ENCODE data around the gene LRRC8D. TPM values are rescaled to one million over a fixed set of nuclear protein-coding genes. Genes with fewer than 3 reads are reported as not detected.
"Not testable (repeated sequence)": the region's sequence is repeated elsewhere in the genome, so short reads cannot be mapped to it uniquely, and the experiment has no call there.

Gene LRRC8D
- 33.9 TPM for total RNA-seq (ENCODE audit: unreplicated experiment)
- long read RNA-seq, partial matches to known transcripts, result 1 of 5 reads
- long read RNA-seq, other reads (novel, unspliced or antisense), result 1 of 5 reads

DNA sequence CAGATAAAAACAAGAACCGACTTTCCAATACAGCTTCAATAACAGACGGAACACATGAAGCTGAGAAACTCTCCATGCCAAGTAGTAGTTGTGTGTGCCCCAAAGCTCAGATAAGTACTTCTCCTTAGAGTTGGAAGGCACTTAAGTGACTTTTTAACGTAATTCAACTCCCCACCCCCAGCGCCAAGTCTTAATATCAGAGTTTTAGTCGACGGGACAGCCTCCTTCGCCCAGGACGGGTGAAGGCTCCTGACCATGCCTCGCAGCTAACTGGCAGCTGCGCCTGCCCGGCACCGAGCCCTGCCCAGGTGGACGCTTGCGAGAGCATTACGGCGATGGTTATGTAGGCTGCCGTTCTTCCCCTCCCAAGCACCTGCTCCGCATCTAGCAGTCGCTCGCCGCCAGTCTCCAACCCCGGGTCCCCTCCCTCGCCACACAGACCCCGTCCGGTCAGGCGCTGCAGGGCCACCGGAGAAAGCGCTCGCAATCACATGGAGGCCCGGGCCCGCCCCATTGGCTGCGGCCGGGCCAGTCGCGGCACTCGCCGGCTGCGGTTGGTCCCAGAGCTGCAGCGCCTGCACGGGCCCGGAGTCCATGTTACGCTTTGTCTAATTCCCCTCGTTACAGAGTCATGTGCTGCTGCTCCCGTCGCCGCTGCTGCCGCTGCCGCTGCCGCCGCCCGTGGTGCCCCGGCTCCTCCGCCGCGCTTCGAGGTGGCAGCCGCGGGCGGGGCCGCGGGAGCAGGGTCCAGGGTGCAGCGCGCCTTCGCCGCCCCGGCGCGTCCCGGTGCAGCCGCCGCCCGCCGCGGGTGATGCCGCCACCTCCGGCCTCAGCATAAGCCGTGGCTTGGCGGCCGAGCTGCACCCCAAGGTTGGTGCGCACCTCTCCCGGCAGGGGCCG is at the start of gene LRRC8D:
Gene LRRC8D (plus strand): TSS at position 611 of the 900 bp plus-strand sequence. CDS start 112,037 bp downstream, outside the sequence.
- Mint-ChIP-seq H3K27me3 (ENCODE audit: unreplicated experiment) (peaks cover 10% of the 10 kb centered on the region), H3K4me1 (ENCODE audit: unreplicated experiment) (peaks cover 18% of the 10 kb centered on the region), H3K4me3 (ENCODE audit: unreplicated experiment) (peak within 1 kb of the TSS; percentile 94), H3K27ac (ENCODE audit: unreplicated experiment) (peak within 1 kb of the TSS; percentile 25), H3K36me3 (ENCODE audit: low read depth, unreplicated experiment) (peaks cover 4% of the 10 kb centered on the region), H3K9me3 (ENCODE audit: unreplicated experiment) (no peaks in the 10 kb centered on the region)
- peak; percentile 87 for DNase-seq (ENCODE audit: low spot score)
- TF ChIP-seq, protein P1, sequence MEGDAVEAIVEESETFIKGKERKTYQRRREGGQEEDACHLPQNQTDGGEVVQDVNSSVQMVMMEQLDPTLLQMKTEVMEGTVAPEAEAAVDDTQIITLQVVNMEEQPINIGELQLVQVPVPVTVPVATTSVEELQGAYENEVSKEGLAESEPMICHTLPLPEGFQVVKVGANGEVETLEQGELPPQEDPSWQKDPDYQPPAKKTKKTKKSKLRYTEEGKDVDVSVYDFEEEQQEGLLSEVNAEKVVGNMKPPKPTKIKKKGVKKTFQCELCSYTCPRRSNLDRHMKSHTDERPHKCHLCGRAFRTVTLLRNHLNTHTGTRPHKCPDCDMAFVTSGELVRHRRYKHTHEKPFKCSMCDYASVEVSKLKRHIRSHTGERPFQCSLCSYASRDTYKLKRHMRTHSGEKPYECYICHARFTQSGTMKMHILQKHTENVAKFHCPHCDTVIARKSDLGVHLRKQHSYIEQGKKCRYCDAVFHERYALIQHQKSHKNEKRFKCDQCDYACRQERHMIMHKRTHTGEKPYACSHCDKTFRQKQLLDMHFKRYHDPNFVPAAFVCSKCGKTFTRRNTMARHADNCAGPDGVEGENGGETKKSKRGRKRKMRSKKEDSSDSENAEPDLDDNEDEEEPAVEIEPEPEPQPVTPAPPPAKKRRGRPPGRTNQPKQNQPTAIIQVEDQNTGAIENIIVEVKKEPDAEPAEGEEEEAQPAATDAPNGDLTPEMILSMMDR (IDR thresholded peaks at IDR 0.05; ENCODE audit: unreplicated experiment), result no peak

DNA sequence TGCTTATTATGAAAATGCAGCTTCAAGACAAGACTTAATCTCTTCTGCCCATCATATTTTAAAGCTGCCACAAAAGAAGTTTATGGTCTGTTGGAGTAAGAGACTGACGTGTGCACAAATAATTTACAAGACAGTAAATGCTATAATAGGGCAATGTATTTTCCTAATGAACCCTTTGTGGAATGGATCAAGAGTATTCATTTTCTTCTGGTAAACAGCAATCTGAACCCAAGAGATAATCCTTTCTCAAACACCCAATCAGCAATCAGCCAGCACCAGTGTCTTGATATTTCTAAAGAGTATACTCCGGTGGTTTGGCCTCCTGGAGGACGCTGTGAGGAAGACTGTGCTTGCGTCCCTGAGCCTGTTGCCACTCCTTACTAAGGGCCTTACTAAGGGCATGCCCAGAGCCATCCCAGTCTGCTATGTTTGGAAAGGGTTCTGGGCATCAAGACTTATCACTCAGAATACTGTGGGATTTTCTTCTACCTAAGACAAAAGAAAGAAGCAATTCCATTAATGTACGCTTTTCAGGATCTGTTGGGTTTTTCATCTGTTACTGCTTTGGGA is 48.8 kb upstream of the LRRC8D start:
- no peak overlapping the region for H3K27ac Mint-ChIP-seq (ENCODE audit: unreplicated experiment)

DNA sequence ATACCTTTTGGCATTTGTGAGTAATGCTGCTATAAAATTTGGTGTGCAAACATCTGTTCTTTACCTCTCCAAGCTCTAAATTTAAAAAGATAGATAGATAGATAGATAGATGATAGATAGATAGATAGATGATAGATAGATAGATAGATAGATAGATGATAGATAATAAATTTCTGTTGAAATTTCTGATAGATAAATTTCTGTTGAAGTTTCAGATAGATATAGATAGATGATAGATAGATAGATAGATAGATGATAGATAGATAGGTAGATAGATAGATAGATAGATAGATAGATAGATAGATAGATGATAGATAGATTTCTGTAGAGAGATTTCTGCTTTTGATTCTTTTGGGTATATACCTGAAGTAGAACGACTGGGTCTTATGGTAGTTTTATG is 44.7 kb upstream of the LRRC8D start:
- not testable (repeated sequence) for DNase-seq (ENCODE audit: low spot score); H3K4me3 Mint-ChIP-seq (ENCODE audit: unreplicated experiment); H3K36me3 Mint-ChIP-seq (ENCODE audit: low read depth, unreplicated experiment); H3K27ac Mint-ChIP-seq (ENCODE audit: unreplicated experiment); H3K27me3 Mint-ChIP-seq (ENCODE audit: unreplicated experiment); H3K4me1 Mint-ChIP-seq (ENCODE audit: unreplicated experiment); H3K9me3 Mint-ChIP-seq (ENCODE audit: unreplicated experiment)

More for the DNA sequence above, 48.8 kb upstream of the LRRC8D start:
- TF ChIP-seq, protein P1 (IDR thresholded peaks at IDR 0.05; ENCODE audit: unreplicated experiment), result no peak
- H3K4me3 Mint-ChIP-seq (ENCODE audit: unreplicated experiment), result no peak overlapping the region
- no peaks in the 10 kb centered on the region for H3K4me1 Mint-ChIP-seq (ENCODE audit: unreplicated experiment)
- no peaks in the 10 kb centered on the region for H3K36me3 Mint-ChIP-seq (ENCODE audit: low read depth, unreplicated experiment)
- H3K27me3 Mint-ChIP-seq (ENCODE audit: unreplicated experiment), result peaks cover 3% of the 10 kb centered on the region
- DNase-seq (ENCODE audit: low spot score), result no peak
- H3K9me3 Mint-ChIP-seq (ENCODE audit: unreplicated experiment), result no peaks in the 10 kb centered on the region

DNA sequence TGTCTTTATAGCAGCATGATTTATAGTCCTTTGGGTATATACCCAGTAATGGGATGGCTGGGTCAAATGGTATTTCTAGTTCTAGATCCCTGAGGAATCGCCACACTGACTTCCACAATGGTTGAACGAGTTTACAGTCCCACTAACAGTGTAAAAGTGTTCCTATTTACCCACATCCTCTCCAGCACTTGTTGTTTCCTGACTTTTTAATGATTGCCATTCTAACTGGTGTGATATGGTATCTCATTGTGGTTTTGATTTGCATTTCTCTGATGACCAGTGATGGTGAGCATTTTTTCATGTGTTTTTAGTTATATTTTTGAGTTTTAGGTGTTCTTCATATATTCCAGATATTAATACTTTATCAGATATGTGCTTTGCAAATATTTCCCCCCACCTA is 43.6 kb upstream of the LRRC8D start:
- not testable (repeated sequence) for H3K9me3 Mint-ChIP-seq (ENCODE audit: unreplicated experiment); DNase-seq (ENCODE audit: low spot score); H3K27ac Mint-ChIP-seq (ENCODE audit: unreplicated experiment); H3K36me3 Mint-ChIP-seq (ENCODE audit: low read depth, unreplicated experiment); H3K27me3 Mint-ChIP-seq (ENCODE audit: unreplicated experiment); H3K4me1 Mint-ChIP-seq (ENCODE audit: unreplicated experiment); H3K4me3 Mint-ChIP-seq (ENCODE audit: unreplicated experiment)

DNA sequence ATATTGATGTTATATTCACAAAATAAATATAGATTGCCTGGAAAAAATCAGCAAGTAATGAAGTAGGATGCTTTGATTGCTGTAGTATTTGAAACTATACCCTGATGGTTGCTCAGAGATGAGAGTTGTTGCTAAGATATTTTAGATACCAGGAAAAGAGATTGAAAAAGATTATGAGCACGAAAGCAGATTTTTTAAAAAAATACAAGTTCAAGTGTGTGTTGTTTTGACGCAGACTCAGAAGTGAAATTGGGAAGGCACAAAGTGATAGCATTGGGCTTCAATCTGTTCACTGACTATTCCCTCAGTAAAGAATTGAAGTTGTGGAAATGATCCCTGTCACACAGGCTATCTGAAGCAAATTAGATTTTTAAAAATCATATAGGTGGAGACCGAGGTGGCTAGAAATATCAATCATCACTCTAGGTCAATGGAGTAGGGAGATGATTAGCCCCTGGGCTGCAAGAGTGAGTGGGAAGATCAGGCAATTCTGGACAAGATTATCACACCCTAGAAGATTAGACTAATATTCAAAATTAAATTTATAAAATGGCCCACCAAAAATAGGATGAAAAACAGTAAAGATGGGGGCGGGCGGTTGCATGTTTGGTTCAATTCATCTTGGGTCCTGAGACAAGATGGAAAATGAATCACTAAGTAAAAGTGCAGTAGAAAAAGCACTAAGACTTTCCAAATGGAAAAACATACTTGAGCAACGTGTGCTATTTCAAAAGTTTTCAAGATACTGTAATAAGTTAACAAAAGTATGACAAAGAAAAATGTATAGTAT is 41.5 kb upstream of the LRRC8D start:
- no peaks in the 10 kb centered on the region for H3K27me3 Mint-ChIP-seq (ENCODE audit: unreplicated experiment)
- no peaks in the 10 kb centered on the region for H3K9me3 Mint-ChIP-seq (ENCODE audit: unreplicated experiment)
- H3K4me3 Mint-ChIP-seq (ENCODE audit: unreplicated experiment), result no peak overlapping the region
- DNase-seq (ENCODE audit: low spot score), result no peak
- no peak overlapping the region for H3K27ac Mint-ChIP-seq (ENCODE audit: unreplicated experiment)
- TF ChIP-seq, protein P1 (IDR thresholded peaks at IDR 0.05; ENCODE audit: unreplicated experiment), result no peak
- H3K4me1 Mint-ChIP-seq (ENCODE audit: unreplicated experiment), result no peaks in the 10 kb centered on the region
- H3K36me3 Mint-ChIP-seq (ENCODE audit: low read depth, unreplicated experiment), result no peaks in the 10 kb centered on the region

Measured in endothelial cell (in vitro differentiated cells).